ENCODE measurements around the gene LPP. TPM values are rescaled to one million over a fixed set of nuclear protein-coding genes. Genes with fewer than 3 reads are reported as not detected.

The LPP gene
- total and polyA plus RNA-seq, 2 of the 13 experiments (the other 11 are each of a cell fraction or from before 2014, with no cell fraction given), result 19.2 to 29.9 TPM

DNA sequence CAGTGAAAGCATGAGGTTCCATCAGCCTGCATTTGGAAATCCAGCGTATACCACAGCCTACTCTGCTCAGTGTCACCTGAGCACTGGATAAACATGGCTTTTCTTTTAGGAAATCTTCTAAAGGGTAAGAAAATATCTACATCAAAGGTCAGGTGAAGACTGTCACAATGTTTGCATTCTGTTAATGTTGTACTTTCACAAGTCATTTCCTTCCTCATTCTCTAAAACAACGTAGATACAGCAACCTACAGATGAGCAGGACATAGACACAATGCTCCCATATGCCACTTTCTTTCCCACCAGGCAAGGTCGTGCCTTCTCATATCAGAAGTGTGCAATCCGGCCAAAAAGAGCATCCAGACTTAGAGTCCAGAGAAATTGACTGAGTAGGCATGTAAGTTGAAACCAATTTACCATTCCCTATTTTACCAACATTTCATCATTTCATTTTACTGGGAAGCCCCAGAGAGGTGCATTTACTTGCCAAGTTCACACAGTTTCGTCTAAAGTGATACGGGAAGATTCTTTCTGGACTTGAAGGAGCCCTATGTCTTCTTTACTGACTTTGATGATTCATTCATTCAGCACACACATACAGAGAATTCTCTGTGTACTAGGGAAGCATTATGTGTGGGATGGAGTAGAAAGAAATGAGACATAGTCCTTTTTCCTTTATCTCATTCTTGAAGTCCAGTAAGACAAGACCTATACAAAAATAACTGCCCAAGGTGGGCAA, 30.6 kb upstream of the LPP start (continued):
- TF ChIP-seq HOXD1 (CRISPR knock-in tag; IDR thresholded peaks at IDR 0.05), result peak; percentile 24; the same call in 1 of the 2 replicates
- peak; percentile 70 for TF ChIP-seq ZMYM4 (CRISPR knock-in tag; IDR thresholded peaks at IDR 0.05)
- no peak; the same call in 1 of the 2 replicates for TF ChIP-seq ZNF747 (CRISPR knock-in tag; IDR thresholded peaks at IDR 0.05; ENCODE audit: borderline replicate concordance)
- no peak for TF ChIP-seq ATAD3A (CRISPR knock-in tag; IDR thresholded peaks at IDR 0.05)
- no peak for TF ChIP-seq SMARCE1 (IDR thresholded peaks at IDR 0.05; ENCODE audit: borderline replicate concordance)
- TF ChIP-seq ZNF292 (CRISPR knock-in tag; IDR thresholded peaks at IDR 0.05; ENCODE audit: borderline replicate concordance, low read depth), result peak; percentile 65; the same call in 1 of the 2 replicates
- TF ChIP-seq MEIS1 (CRISPR knock-in tag; IDR thresholded peaks at IDR 0.05; ENCODE audit: borderline replicate concordance), result peak; percentile 78; the same call in 1 of the 2 replicates
- no peak for TF ChIP-seq ZNF782 (CRISPR knock-in tag; IDR thresholded peaks at IDR 0.05; ENCODE audit: borderline replicate concordance)
- peak; percentile 76; the same call in 1 of the 2 replicates for TF ChIP-seq ETV5 (CRISPR knock-in tag; IDR thresholded peaks at IDR 0.05; ENCODE audit: borderline replicate concordance)
- TF ChIP-seq, protein P1, sequence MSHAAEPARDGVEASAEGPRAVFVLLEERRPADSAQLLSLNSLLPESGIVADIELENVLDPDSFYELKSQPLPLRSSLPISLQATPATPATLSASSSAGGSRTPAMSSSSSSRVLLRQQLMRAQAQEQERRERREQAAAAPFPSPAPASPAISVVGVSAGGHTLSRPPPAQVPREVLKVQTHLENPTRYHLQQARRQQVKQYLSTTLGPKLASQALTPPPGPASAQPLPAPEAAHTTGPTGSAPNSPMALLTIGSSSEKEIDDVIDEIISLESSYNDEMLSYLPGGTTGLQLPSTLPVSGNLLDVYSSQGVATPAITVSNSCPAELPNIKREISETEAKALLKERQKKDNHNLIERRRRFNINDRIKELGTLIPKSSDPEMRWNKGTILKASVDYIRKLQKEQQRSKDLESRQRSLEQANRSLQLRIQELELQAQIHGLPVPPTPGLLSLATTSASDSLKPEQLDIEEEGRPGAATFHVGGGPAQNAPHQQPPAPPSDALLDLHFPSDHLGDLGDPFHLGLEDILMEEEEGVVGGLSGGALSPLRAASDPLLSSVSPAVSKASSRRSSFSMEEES (CRISPR knock-in tag; IDR thresholded peaks at IDR 0.05), result peak; percentile 96
- TF ChIP-seq NKX3-1 (CRISPR knock-in tag; IDR thresholded peaks at IDR 0.05), result 0 out of 2 replicates have a peak, but pooled peaks have one; percentile 33
- TF ChIP-seq ZEB1 (IDR thresholded peaks at IDR 0.05; ENCODE audit: insufficient replicate concordance, low read depth), result peak; percentile 71
- TF ChIP-seq ZFP1 (CRISPR knock-in tag; IDR thresholded peaks at IDR 0.05), result no peak
- peak; percentile 60; the same call in 1 of the 2 replicates for TF ChIP-seq ARNTL (CRISPR knock-in tag; IDR thresholded peaks at IDR 0.05)
- peak; percentile 61; the same call in 1 of the 2 replicates for TF ChIP-seq ZNF230 (CRISPR knock-in tag; IDR thresholded peaks at IDR 0.05)
- TF ChIP-seq TOE1 (CRISPR knock-in tag; IDR thresholded peaks at IDR 0.05), result 0 out of 2 replicates have a peak, but pooled peaks have one; percentile 32
- TF ChIP-seq GRHL1 (CRISPR knock-in tag; conservative IDR thresholded peaks at IDR 0.05), result no peak
- TF ChIP-seq ZNF510 (CRISPR knock-in tag; IDR thresholded peaks at IDR 0.05; ENCODE audit: low read depth), result no peak
- TF ChIP-seq, protein P2, sequence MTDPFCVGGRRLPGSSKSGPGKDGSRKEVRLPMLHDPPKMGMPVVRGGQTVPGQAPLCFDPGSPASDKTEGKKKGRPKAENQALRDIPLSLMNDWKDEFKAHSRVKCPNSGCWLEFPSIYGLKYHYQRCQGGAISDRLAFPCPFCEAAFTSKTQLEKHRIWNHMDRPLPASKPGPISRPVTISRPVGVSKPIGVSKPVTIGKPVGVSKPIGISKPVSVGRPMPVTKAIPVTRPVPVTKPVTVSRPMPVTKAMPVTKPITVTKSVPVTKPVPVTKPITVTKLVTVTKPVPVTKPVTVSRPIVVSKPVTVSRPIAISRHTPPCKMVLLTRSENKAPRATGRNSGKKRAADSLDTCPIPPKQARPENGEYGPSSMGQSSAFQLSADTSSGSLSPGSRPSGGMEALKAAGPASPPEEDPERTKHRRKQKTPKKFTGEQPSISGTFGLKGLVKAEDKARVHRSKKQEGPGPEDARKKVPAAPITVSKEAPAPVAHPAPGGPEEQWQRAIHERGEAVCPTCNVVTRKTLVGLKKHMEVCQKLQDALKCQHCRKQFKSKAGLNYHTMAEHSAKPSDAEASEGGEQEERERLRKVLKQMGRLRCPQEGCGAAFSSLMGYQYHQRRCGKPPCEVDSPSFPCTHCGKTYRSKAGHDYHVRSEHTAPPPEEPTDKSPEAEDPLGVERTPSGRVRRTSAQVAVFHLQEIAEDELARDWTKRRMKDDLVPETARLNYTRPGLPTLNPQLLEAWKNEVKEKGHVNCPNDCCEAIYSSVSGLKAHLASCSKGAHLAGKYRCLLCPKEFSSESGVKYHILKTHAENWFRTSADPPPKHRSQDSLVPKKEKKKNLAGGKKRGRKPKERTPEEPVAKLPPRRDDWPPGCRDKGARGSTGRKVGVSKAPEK (CRISPR knock-in tag; IDR thresholded peaks at IDR 0.05; ENCODE audit: borderline replicate concordance), result 0 out of 2 replicates have a peak, but pooled peaks have one; percentile 67
- no peak for TF ChIP-seq ZNF678 (CRISPR knock-in tag; IDR thresholded peaks at IDR 0.05)
- peak; percentile 86 for TF ChIP-seq ZNF670 (CRISPR knock-in tag; IDR thresholded peaks at IDR 0.05; ENCODE audit: borderline replicate concordance)
- TF ChIP-seq TBL1XR1 (IDR thresholded peaks at IDR 0.05; ENCODE audit: borderline replicate concordance, low read length, partially characterized antibody), result peak; percentile 41
- no peak for TF ChIP-seq ETS1 (CRISPR knock-in tag; IDR thresholded peaks at IDR 0.05)
